ENCODE data around the gene AGTPBP1.
"Not testable (repeated sequence)": the region's sequence is repeated elsewhere in the genome, so short reads cannot be mapped to it uniquely, and the experiment has no call there.

Gene AGTPBP1

GRCh38 chr9:85730916-85731630 is 10.7 kb downstream of the AGTPBP1 start:
- no peak for TF ChIP-seq CTCF (conservative IDR thresholded peaks at IDR 0.05; ENCODE audit: low read length)
- no peak for DNase-seq (ENCODE audit: low read depth)
- H3K4me3 ChIP-seq (ENCODE audit: low read length), result no peak overlapping the region

- no peak for DNase-seq (ENCODE audit: low read depth)
- no peak overlapping the region for H3K4me3 ChIP-seq (ENCODE audit: low read length)
- TF ChIP-seq CTCF (conservative IDR thresholded peaks at IDR 0.05; ENCODE audit: low read length), result no peak
Observed at GRCh38 chr9:85729882-85730281, 11.9 kb downstream of the AGTPBP1 start.

DNA sequence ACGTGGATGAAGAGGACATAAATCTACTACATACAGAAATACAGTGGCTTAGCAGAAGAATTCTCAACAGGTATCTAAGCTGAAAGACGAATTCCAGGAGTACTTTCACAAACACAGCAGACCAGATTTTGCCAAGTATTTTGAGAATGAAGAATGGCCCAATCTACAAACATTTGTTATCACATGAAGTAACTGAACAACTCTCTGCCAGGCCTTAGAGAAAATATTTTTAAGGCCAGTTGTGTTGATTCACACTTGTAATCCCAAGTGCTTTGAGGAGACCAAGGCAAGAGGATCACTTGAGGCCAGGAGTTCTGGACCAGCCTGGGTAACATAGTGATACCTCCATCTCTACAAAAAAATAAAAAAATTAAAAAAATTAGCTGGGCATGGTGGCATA is 14.3 kb downstream of the AGTPBP1 start:
- DNase-seq (ENCODE audit: low read depth), result no peak
- no peak overlapping the region for H3K4me3 ChIP-seq (ENCODE audit: low read length)
- no peak for TF ChIP-seq CTCF (conservative IDR thresholded peaks at IDR 0.05; ENCODE audit: low read length)

- H3K4me3 ChIP-seq (ENCODE audit: low read length), result no peak overlapping the region
- no peak for TF ChIP-seq CTCF (conservative IDR thresholded peaks at IDR 0.05; ENCODE audit: low read length)
- no peak for DNase-seq (ENCODE audit: low read depth)
Observed at GRCh38 chr9:85726737-85727136, 15.0 kb downstream of the AGTPBP1 start.

DNA sequence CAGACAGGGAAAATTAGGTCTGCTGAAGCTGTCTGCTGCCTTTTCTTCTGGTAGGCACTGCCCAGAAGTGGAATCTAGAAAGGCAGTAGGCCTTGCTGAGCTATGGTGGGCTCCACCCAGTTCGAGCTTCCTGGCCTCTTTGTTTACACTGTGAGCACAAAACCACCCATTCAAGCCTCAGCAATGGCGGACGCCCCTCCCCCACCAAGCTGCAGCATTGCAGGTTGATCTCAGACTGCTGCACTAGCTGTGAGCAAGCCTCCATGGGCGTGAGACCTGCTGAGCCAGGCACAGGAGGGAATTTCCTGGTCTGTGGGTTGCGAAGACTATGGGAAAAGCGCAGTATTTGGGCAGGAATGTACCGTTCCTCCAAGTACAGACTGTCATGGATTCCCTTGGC is 18.5 kb downstream of the AGTPBP1 start:
- no peak for DNase-seq (ENCODE audit: low read depth)
- no peak for TF ChIP-seq CTCF (conservative IDR thresholded peaks at IDR 0.05; ENCODE audit: low read length)

DNA sequence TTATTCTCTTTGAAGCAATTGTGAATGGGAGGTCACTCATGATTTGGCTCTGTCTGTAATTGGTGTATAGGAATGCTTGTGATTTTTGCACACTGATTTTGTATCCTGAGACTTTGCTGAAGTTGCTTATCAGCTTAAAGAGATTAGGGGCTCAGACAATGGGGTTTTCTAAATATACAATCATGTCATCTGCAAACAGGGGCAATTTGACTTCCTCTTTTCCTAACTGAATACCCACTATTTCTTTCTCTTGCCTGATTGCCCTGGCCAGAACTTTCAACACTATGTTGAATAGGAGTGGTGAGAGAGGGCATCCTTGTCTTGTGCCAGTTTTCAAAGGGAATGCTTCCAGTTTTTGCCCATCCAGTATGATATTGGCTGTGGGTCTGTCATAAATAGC is 22.3 kb downstream of the AGTPBP1 start:
- H3K4me3 ChIP-seq (ENCODE audit: low read length); DNase-seq (ENCODE audit: low read depth): not testable (repeated sequence)

More for the DNA sequence above, 18.5 kb downstream of the AGTPBP1 start:
- no peak overlapping the region for H3K4me3 ChIP-seq (ENCODE audit: low read length)

DNA sequence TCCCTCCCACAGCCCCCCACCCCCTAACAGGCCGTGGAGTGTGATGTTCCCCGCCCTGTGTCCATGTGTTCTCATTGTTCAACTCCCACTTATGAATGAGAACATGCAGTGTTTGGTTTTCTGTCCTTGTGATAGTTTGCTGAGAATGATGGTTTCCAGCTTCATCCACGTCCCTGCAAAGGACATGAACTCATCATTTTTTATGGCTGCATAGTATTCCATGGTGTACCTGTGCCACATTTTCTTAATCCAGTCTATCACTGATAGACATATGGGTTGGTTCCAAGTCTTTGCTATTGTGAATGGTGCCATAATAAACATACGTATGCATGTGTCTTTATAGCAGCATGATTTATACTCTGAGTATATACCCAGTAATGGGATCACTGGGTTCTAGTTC is 23.9 kb downstream of the AGTPBP1 start:
- DNase-seq (ENCODE audit: low read depth); H3K4me3 ChIP-seq (ENCODE audit: low read length): not testable (repeated sequence)

DNA sequence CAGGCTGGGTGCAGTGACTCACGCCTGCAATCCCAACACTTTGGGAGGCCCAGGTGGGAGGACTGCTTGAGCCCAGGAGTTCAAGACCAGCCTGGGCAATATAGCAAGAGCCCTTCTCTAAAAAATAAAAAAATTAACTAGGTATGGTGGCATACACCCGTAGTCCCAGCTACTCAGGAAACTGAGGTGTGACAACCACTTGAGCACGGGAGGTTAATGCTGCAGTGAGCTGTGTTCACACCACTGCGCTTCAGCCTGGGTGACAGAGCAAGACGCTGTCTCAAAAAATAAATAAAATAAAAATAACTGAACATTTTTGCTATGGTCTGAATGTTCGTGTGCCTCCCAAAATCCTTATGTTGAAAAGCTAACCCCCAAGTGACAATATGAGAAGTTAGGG is 24.5 kb downstream of the AGTPBP1 start:
- DNase-seq (ENCODE audit: low read depth), result no peak
- no peak for TF ChIP-seq CTCF (conservative IDR thresholded peaks at IDR 0.05; ENCODE audit: low read length)
- no peak overlapping the region for H3K4me3 ChIP-seq (ENCODE audit: low read length)
